Activated CD4-positive, alpha-beta T cell treated with anti-CD3 and anti-CD28 coated beads, Interleukin-2, amount 10 ng/mL, durations not matched to agents 7 days and 5 days (primary cell): Measurements from ENCODE around the gene SLC2A4. TPM values are rescaled to one million over a fixed set of nuclear protein-coding genes. Genes with fewer than 3 reads are reported as not detected.

ENCODE experiments used
- CTCF ChIA-PET: fragments of 350-600 bp; sonication (Branson Sonifier 250); formaldehyde crosslinking; loops from one replicate; lab custom pipeline; 2021; ENCODE audit warnings: antibody characterized with exemption; lab: Charles Lee
- POLR2A ChIA-PET: fragments of 350-600 bp; sonication (Branson Sonifier 250); formaldehyde crosslinking; loops from one replicate; lab custom pipeline; 2021; ENCODE audit warnings: antibody characterized with exemption; lab: Charles Lee
- DNase-seq: peaks from one replicate; pipeline ENCODE4 v3.0.0-alpha.2; 2020
- H3K27ac Mint-ChIP-seq: one replicate; pipeline ENCODE4 v1.8.0; 2021; ENCODE audit warnings: mild to moderate bottlenecking, moderate library complexity, mixed read lengths
- H3K27me3 Mint-ChIP-seq: one replicate; pipeline ENCODE4 v1.8.0; 2021; ENCODE audit warnings: mixed read lengths
- H3K36me3 Mint-ChIP-seq: one replicate; pipeline ENCODE4 v1.8.0; 2021; ENCODE audit warnings: low read depth, mixed read lengths
- H3K4me1 Mint-ChIP-seq: one replicate; pipeline ENCODE4 v1.8.0; 2021; ENCODE audit warnings: mixed read lengths
- H3K4me3 Mint-ChIP-seq: one replicate; pipeline ENCODE4 v1.8.0; 2021; ENCODE audit warnings: mild to moderate bottlenecking, moderate library complexity, mixed read lengths
- H3K9me3 Mint-ChIP-seq: one replicate; pipeline ENCODE4 v1.8.0; 2021; ENCODE audit warnings: mixed read lengths
- total RNA-seq, 2 experiments: library from RNA; stranded (reverse); gene quantifications; one replicate each; pipeline ENCODE4 v1.2.3, GENCODE V29; 2021

SLC2A4 gene
- total RNA-seq, 2 experiments from 2014 or later, result not detected

DNA sequence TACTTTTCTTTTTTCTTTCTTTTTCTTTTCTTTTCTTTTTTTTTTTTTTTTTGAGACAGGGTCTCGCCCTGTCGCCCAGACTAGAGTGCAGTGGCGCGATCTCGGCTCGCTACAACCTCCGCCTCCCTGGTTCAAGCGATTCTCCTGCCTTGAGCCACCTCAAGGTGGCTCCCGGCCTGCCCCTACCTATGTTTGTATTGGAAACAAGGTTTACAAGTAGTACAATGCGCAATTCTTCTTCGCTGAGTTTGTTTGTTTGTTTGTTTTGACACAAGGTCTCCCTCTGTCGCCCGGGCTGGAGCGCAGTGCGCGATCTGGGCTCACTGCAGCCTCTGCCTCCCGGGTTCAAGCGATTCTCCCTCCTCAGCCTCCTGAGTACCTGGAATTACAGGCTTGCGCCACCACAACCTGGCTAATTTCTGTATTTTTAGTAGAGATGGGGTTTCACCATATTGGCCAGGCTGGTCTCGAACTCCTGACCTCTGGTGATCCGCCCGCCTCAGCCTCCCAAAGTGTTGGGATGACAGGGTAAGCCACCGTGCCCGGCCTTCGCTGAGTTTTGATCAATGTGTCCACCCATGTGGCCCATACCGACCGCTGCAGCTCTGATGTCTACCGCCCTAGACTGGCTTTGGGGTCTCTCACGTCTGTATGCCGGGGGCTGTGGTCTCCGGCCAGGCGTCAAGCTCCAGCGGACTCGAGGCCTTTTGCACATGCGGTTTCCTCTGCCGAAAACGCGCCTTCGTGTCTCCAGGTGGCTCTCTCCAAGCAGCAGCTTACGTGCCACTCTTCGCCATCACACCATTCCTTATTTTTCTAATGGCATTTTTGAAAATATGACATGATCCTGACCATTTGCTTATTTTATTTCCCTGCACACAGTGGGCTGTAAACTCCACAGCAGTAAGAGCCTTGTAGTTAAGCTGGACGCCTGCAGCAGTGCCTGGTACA lies 14.0 kb downstream of the SLC2A4 start:
- no peak for DNase-seq
- POLR2A ChIA-PET, result no interaction called here
- CTCF ChIA-PET, result interaction anchor here (0.6 to 5.9 kb wide), 23 partner anchors 10 to 249 kb away, joined by 3 to 48 read pairs (median 4); partner anchors contain the start of genes ACADVL, ASGR1, CTDNEP1 and DLG4
- Mint-ChIP-seq H3K4me1 (peaks cover 26% of the 10 kb centered on the region), H3K27me3 (peaks cover 45% of the 10 kb centered on the region), H3K27ac (peak overlapping the region; percentile 85), H3K36me3 (no peaks in the 10 kb centered on the region), H3K4me3 (peak overlapping the region; percentile 73), H3K9me3 (no peaks in the 10 kb centered on the region)

DNA sequence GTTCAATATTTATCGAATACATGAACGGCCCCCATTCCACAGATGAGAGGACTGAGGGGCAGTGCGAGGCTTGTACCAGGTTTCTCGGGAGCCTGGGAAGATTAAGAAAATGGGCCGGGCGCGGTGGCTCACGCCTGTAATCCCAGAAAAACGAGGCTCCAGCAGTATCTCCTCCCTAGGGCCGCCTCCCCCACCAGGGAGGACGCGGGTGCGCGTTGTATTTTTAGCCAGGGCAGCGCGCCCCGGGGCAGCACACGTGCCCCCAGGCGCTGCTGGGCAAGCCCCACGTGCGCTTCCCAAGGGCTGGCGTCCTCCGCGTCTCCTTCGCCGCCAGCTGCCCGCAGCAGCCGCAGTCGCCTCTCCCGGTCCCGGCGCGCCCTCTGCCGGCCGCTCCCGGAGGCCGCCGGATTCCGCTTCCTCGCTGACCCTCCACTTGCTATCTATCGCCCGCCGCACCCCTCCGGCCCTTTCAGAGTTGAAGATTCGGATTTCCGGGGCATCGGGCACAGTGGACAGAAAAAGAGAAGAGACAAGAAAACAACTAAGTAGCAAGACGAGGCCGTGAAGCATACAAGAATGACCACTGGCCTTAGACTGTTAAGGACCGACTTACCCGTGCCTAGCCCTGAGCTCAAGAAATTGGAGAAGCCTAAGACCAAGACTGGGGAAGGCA lies 14.8 kb downstream of the SLC2A4 start:
- CTCF ChIA-PET, result interaction anchor here (0.6 to 5.9 kb wide), 25 partner anchors 9 to 250 kb away, joined by 3 to 48 read pairs (median 4); partner anchors contain the start of genes ACADVL, ASGR1, CTDNEP1 and DLG4
- POLR2A ChIA-PET, result no interaction called here
- Mint-ChIP-seq H3K4me1 (peaks cover 26% of the 10 kb centered on the region), H3K27ac (no peak overlapping the region), H3K9me3 (no peaks in the 10 kb centered on the region), H3K4me3 (peak overlapping the region; percentile 19), H3K36me3 (no peaks in the 10 kb centered on the region), H3K27me3 (peaks cover 42% of the 10 kb centered on the region)
- peak; percentile 62 for DNase-seq

DNA sequence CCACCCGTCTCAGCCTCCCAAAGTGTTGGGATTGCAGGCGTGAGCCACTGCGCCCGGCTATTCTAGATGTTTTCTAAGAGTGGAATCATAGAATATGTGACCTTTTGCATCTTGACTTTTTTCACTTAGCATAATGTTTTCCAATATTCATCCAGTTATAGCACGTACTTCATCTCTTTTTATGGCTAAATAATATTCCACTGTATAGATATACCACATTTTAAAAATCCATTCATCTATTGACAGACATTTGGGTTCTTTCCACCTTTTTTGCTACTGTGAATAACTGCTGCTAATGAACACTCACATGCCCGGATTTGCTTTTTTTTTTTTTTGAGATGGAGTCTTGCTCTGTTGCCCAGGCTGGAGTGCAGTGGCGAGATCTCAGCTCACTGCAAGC lies 22.7 kb downstream of the SLC2A4 start:
- H3K9me3 Mint-ChIP-seq, result no peaks in the 10 kb centered on the region
- H3K27me3 Mint-ChIP-seq, result peaks cover 8% of the 10 kb centered on the region
- no peak for DNase-seq
- ChIA-PET POLR2A (interaction anchor here (0.6 kb wide), 1 partner anchor 15 kb away, joined by 3 read pairs; no protein-coding TSS in a partner anchor), CTCF (interaction anchor here (0.6 to 2.8 kb wide), 3 partner anchors 8 to 18 kb away, joined by 8 to 14 read pairs (median 11); no protein-coding TSS in a partner anchor)
- H3K36me3 Mint-ChIP-seq, result peaks cover 10% of the 10 kb centered on the region
- H3K4me3 Mint-ChIP-seq, result no peak overlapping the region
- no peak overlapping the region for H3K27ac Mint-ChIP-seq
- peaks cover 12% of the 10 kb centered on the region for H3K4me1 Mint-ChIP-seq

DNA sequence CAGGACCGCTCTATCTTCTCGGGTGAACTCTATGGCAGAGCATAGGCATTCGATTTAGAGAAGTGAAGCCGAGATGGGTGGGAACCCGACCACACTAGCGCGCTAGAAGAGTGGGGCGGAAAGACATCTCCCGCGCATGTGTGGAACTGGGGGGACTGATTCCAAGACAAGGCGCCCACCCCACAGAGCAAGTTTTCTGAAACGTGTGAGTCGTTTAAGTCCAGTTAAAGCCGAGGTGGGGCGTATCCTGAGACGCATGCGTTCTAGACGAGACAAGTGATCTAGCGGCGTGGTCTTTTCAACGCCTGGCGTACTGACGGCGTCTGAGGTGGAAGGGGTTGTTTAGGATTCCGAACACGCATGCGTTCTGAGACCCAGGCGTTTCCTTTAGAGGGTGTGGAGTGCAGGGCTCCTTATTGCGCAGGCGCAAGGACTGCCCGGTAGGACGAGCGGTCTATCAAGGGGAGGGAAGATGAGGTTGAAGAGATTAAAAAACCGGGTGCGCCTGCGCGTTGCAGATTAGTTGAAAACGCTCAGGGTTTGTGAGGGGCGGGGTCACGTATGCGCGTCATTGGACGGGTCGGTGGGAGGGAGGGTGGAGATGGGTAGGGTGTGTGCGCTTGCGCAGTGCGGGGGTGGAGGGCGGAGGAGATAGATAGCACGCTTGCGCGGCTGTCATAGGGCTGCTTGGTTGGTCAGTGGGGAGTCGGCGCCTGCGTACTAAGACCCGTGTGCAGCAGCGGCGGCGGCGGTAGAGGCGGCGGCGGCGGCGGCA lies 25.6 kb downstream of the SLC2A4 start, which contains the start of gene EIF5A:
Gene EIF5A, plus strand, starts transcription at position 718 of the 775 bp plus-strand sequence. CDS start 2,008 bp downstream, outside the sequence.
- H3K9me3 Mint-ChIP-seq, result no peaks in the 10 kb centered on the region
- POLR2A ChIA-PET, result no interaction called here

DNA sequence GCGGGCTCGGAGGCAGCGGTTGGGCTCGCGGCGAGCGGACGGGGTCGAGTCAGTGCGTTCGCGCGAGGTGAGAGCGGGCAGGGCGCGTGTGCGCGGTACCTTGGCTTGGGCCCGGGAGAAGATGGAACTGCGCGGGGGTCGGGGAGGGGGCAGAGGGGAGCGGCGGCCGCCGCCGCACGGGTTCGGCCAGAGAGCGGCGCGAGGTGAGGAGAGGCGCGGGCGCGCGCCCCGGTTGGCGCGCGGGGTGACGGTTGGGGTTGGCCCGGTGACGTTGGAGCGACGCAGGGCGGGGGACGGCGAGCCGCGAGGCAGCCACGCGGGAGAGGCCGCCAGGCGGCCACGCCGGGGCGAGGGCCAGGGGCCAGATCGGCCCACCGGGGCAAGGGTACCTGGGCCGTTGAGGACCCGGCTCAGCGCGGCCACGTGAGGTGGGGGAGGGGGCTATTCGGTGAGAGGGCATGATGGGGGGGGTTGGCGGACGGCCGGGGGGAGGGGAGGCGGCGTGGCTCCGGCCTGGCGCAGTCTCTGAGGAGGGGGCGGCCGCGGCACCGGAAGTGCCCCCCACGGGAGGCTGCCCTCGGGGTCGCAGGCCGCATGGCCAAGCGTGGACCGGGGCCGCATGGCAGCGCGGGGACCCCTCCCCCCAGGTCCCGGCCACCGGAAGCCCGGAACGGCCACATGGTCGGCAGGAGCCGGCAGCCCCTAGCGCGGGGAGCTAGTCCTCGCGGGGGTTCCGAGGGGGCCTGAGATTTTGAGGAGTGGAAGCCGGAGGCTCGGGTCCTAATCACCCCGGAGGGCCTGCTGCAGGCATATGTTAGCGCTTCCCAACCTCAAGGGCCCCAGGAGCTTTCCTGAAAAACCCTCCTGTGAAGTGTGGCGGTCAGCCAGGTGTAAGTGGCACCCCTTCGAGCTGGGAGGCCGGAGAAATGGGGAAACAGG lies 26.4 kb downstream of the SLC2A4 start:
- H3K4me3 Mint-ChIP-seq, result peak overlapping the region; percentile 96
- POLR2A ChIA-PET, result no interaction called here
- peak overlapping the region; percentile 99 for H3K27ac Mint-ChIP-seq
- no peaks in the 10 kb centered on the region for H3K9me3 Mint-ChIP-seq
- H3K36me3 Mint-ChIP-seq, result peaks cover 44% of the 10 kb centered on the region
- no peaks in the 10 kb centered on the region for H3K27me3 Mint-ChIP-seq
- H3K4me1 Mint-ChIP-seq, result peaks cover 45% of the 10 kb centered on the region
- DNase-seq, result peak; percentile 56
- CTCF ChIA-PET, result interaction anchor here (1.0 to 1.8 kb wide), 4 partner anchors 11 to 87 kb away, joined by 3 to 6 read pairs (median 3); no protein-coding TSS in a partner anchor

More for the DNA sequence above, 25.6 kb downstream of the SLC2A4 start, which contains the start of gene EIF5A:
- Mint-ChIP-seq H3K4me1 (peaks cover 38% of the 10 kb centered on the region), H3K4me3 (peak within 1 kb of the TSS; percentile 96), H3K27ac (peak within 1 kb of the TSS; percentile 99), H3K27me3 (no peaks in the 10 kb centered on the region), H3K36me3 (peaks cover 35% of the 10 kb centered on the region)
- CTCF ChIA-PET, result no interaction called here
- DNase-seq, result peak; percentile 100

DNA sequence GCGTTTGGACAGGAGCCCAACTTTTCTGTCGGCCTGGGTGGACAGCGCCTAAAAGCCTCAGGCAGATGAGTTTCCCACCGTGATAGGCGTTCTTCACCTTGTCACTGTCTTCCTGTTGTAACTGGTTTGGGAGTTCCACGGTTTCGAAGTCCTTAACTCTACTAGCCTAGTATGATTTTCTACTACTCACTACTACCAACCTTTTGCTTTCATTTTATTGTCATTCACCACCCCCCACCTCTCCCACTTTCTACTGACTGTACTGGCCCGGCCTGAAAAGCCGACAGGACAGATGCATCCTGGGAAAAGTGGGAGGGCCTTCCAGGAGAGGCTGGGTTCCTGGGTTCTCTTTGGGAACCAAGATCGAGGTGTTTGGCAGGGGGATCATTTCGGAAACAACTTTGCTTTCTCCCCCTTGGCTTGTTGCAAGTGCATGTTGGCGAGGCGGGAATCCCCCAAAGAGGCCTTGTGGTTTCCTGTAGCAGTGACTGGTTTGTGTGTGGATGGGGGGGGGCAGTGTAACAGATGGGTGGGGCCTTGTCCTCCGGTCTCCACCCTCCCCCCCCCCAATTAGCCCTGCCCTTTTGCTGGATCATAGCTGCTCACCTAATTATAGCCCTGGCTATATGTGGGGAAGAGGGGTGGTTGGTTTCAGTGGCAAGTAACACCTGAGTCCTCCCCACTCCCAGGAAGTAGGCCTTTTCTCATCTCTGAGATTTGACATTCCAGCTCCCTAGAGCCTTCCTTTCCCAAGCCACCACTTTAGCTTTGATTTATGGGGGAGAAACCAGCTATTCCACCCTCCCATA lies 27.3 kb downstream of the SLC2A4 start:
- ChIA-PET CTCF (interaction anchor here (1.0 to 1.8 kb wide), 4 partner anchors 12 to 88 kb away, joined by 3 to 6 read pairs (median 3); no protein-coding TSS in a partner anchor), POLR2A (interaction anchor here (0.6 kb wide), 1 partner anchor 64 kb away, joined by 5 read pairs; no protein-coding TSS in a partner anchor)
- DNase-seq, result peak; percentile 89
- Mint-ChIP-seq H3K27me3 (no peaks in the 10 kb centered on the region), H3K9me3 (no peaks in the 10 kb centered on the region), H3K4me3 (peak overlapping the region; percentile 96), H3K36me3 (peaks cover 52% of the 10 kb centered on the region), H3K27ac (peak overlapping the region; percentile 99), H3K4me1 (peaks cover 53% of the 10 kb centered on the region)

DNA sequence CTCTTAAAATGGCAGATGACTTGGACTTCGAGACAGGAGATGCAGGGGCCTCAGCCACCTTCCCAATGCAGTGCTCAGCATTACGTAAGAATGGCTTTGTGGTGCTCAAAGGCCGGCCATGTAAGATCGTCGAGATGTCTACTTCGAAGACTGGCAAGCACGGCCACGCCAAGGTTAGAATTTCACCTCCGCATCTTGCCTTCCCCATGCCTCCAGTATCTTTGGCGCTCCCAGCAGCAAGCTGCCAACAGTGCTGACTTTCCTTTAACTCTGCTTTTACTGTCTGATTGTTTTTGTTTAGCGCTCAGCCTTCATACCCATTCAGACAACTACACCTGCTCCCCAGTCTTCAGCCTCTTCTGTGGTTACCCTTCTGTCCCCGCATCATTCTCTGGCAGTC lies 28.1 kb downstream of the SLC2A4 start:
- no peaks in the 10 kb centered on the region for H3K27me3 Mint-ChIP-seq
- H3K36me3 Mint-ChIP-seq, result peaks cover 58% of the 10 kb centered on the region
- ChIA-PET CTCF (interaction anchor here (1.1 to 1.8 kb wide), 4 partner anchors 12 to 25 kb away, joined by 3 to 6 read pairs (median 4); no protein-coding TSS in a partner anchor), POLR2A (interaction anchor here (0.5 to 0.6 kb wide), 2 partner anchors 64 to 139 kb away, joined by 3 to 5 read pairs; no protein-coding TSS in a partner anchor)
- no peaks in the 10 kb centered on the region for H3K9me3 Mint-ChIP-seq
- H3K4me1 Mint-ChIP-seq, result peaks cover 61% of the 10 kb centered on the region
- H3K27ac Mint-ChIP-seq, result peak overlapping the region; percentile 99
- DNase-seq, result no peak
- peak overlapping the region; percentile 96 for H3K4me3 Mint-ChIP-seq

DNA sequence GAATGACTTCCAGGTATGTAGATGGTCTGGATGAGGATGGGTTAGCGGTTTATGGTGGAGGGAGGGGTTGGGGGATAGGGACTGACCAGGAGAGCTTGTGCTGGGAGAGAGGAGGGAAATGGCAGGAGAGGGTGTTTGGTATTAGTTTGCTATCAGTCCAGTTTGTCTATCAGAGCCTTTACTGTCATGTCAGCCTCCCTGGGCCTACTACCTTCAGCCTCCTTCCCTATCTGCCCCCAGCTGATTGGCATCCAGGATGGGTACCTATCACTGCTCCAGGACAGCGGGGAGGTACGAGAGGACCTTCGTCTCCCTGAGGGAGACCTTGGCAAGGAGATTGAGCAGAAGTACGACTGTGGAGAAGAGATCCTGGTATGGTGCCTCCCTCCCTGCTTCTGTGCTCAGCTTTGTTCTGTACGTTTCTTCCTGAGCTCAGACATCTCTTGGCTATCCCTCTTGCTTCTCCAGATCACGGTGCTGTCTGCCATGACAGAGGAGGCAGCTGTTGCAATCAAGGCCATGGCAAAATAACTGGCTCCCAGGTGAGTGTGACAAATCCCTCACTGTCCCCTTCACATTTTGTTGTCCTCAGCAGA lies 29.7 kb downstream of the SLC2A4 start:
- Mint-ChIP-seq H3K4me1 (peaks cover 63% of the 10 kb centered on the region), H3K4me3 (peak overlapping the region; percentile 96), H3K27ac (no peak overlapping the region), H3K9me3 (no peaks in the 10 kb centered on the region), H3K36me3 (peaks cover 62% of the 10 kb centered on the region), H3K27me3 (no peaks in the 10 kb centered on the region)
- POLR2A ChIA-PET, result no interaction called here
- no peak for DNase-seq
- CTCF ChIA-PET, result interaction anchor here (0.7 to 1.8 kb wide), 5 partner anchors 10 to 249 kb away, joined by 3 to 6 read pairs (median 4); no protein-coding TSS in a partner anchor

DNA sequence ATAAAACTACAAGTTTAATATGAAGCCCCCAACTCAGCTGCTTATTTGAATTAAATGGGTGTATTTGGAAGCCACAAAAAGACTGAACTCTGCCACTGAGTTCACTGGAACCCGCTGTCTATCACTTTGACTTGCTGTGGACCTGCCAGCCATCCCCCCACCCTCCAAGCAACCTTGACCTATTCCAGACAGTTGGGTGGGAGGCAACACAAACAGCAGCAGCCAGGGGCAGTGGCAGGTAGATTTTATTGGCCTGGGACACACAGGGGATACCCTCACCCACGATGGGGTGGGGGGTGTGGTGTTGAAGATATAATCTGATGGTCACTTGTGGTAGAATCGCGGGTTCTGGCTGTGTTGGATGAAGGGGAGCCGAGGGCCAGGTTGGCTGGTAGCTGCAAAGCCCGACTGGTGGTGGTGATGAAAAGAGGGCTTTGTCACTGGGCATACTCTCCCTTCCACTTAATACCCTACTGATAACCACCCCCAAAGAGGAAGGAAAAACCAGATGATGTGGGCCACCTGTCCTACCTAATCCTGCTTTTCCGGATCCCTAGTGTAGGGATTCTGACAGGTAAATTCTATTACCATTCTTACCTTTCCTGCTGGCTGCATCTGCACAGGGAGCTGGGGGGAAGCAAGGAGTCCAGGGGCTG lies 31.0 kb downstream of the SLC2A4 start:
- no peak overlapping the region for H3K4me3 Mint-ChIP-seq
- peaks cover 61% of the 10 kb centered on the region for H3K4me1 Mint-ChIP-seq
- POLR2A ChIA-PET, result interaction anchor here (0.6 kb wide), 1 partner anchor 72 kb away, joined by 3 read pairs; no protein-coding TSS in a partner anchor
- CTCF ChIA-PET, result interaction anchor here (0.7 to 1.8 kb wide), 3 partner anchors 10 to 25 kb away, joined by 3 to 4 read pairs (median 4); no protein-coding TSS in a partner anchor
- H3K27me3 Mint-ChIP-seq, result no peaks in the 10 kb centered on the region
- H3K36me3 Mint-ChIP-seq, result peaks cover 63% of the 10 kb centered on the region
- H3K27ac Mint-ChIP-seq, result peak overlapping the region; percentile 78
- no peaks in the 10 kb centered on the region for H3K9me3 Mint-ChIP-seq
- DNase-seq, result no peak
